GM18507 (cell line): ENCODE results near the gene DGKI.

Source experiments
- DNase-seq: peaks from one replicate; pipeline ENCODE4 v3.0.0; 2011; ENCODE audit warnings: low read depth; ENCODE audit not compliant: insufficient read length; ENCODE audit errors: extremely low spot score
- FAIRE-seq: peaks from 2 replicates; lab custom pipeline; 2011; peaks lifted over from hg19 to GRCh38; lab: Jason Lieb, UNC

DGKI gene

GRCh38 chr7:137413901-137414300, 432.9 kb downstream of the DGKI start:
- FAIRE-seq (no peak), DNase-seq (no peak)

GRCh38 chr7:137411446-137411845, 435.3 kb downstream of the DGKI start:
- DNase-seq: no peak
- no peak for FAIRE-seq

- DNase-seq (no peak), FAIRE-seq (no peak)
Measured at GRCh38 chr7:137408126-137408525, 438.6 kb downstream of the DGKI start.

- no peak for FAIRE-seq
- no peak for DNase-seq
Measured at GRCh38 chr7:137407078-137407477, 439.7 kb downstream of the DGKI start.

- FAIRE-seq (no peak), DNase-seq (no peak)
Measured at GRCh38 chr7:137404660-137405317, 442.0 kb downstream of the DGKI start.

- no peak for FAIRE-seq
- no peak for DNase-seq
Measured at GRCh38 chr7:137403353-137403695, 443.4 kb downstream of the DGKI start.

- no peak for FAIRE-seq
- DNase-seq: no peak
Measured at GRCh38 chr7:137402536-137403352, 444.0 kb downstream of the DGKI start.

- no peak for DNase-seq
- FAIRE-seq: no peak
Measured at GRCh38 chr7:137399827-137400823, 446.6 kb downstream of the DGKI start.

GRCh38 chr7:137396051-137396450, 450.7 kb downstream of the DGKI start:
- FAIRE-seq (no peak), DNase-seq (no peak)

- DNase-seq: no peak
- no peak for FAIRE-seq
Measured at GRCh38 chr7:137395420-137395819, 451.4 kb downstream of the DGKI start.

- DNase-seq: no peak
- no peak for FAIRE-seq
Measured at GRCh38 chr7:137393570-137393969, 453.2 kb downstream of the DGKI start.

- no peak for FAIRE-seq
Measured at GRCh38 chr7:137390076-137390475, 456.7 kb downstream of the DGKI start.

GRCh38 chr7:137388916-137389315, 457.9 kb downstream of the DGKI start:
- DNase-seq (no peak), FAIRE-seq (no peak)

More at GRCh38 chr7:137390076-137390475, 456.7 kb downstream of the DGKI start:
- DNase-seq: no peak

GRCh38 chr7:137386966-137387365, 459.8 kb downstream of the DGKI start:
- DNase-seq (no peak), FAIRE-seq (no peak)

GRCh38 chr7:137381045-137381444, 465.7 kb downstream of the DGKI start:
- DNase-seq (no peak), FAIRE-seq (no peak)

- no peak for FAIRE-seq
- DNase-seq: no peak
Measured at GRCh38 chr7:137373507-137373906, 473.3 kb downstream of the DGKI start.

- no peak for DNase-seq
- FAIRE-seq: no peak
Measured at GRCh38 chr7:137371616-137372015, 475.2 kb downstream of the DGKI start.

GRCh38 chr7:137366995-137367394, 479.8 kb downstream of the DGKI start:
- FAIRE-seq (no peak), DNase-seq (no peak)

GRCh38 chr7:137363683-137364082, 483.1 kb downstream of the DGKI start:
- DNase-seq: no peak
- FAIRE-seq: no peak

- DNase-seq: no peak
- FAIRE-seq: no peak
Measured at GRCh38 chr7:137360087-137360679, 486.6 kb downstream of the DGKI start.
